A673 (cell line): ENCODE data around the gene SERPINC1.

Experiments
- EZH2 ChIP-seq: fragments of 200-600 bp; sonication (generic); IDR thresholded peaks from 2 replicates; pipeline ENCODE4 v1.6.1; 2017; ENCODE audit warnings: borderline replicate concordance, low read depth, mild to moderate bottlenecking, mixed read lengths, antibody characterized with exemption, low read length; ENCODE audit not compliant: poor library complexity, severe bottlenecking
- TF ChIP-seq, protein P1 (sequence below): fragments of 300-800, 200-600 bp; sonication (generic); conservative IDR thresholded peaks from 2 replicates; pipeline ENCODE4 v1.5.1; 2017; ENCODE audit warnings: low read depth, mild to moderate bottlenecking, antibody characterized with exemption, low read length, moderate library complexity, mixed read lengths

DNA sequence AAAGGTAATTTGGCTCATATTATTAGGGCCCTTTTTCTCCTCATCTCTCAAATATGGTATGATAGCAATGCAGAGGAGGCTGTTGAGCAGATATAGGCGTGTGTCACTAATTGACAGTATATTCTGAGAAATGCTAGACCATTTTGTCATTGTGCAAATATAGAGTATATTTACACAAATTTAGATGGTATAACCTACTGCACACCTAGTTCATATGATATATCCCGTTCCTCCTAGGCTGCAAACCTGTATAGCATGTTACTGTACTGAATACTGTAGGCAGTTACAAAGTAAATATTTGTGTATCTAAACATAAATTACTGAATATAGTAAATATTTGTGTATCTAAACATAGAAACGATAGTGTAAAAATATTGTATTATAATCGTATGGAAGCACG is 40.4 kb downstream of the SERPINC1 start:
- TF ChIP-seq, protein P1, sequence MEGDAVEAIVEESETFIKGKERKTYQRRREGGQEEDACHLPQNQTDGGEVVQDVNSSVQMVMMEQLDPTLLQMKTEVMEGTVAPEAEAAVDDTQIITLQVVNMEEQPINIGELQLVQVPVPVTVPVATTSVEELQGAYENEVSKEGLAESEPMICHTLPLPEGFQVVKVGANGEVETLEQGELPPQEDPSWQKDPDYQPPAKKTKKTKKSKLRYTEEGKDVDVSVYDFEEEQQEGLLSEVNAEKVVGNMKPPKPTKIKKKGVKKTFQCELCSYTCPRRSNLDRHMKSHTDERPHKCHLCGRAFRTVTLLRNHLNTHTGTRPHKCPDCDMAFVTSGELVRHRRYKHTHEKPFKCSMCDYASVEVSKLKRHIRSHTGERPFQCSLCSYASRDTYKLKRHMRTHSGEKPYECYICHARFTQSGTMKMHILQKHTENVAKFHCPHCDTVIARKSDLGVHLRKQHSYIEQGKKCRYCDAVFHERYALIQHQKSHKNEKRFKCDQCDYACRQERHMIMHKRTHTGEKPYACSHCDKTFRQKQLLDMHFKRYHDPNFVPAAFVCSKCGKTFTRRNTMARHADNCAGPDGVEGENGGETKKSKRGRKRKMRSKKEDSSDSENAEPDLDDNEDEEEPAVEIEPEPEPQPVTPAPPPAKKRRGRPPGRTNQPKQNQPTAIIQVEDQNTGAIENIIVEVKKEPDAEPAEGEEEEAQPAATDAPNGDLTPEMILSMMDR = no peak
- no peak for TF ChIP-seq EZH2
